Activated CD4-positive, alpha-beta memory T cell treated with anti-CD3 and anti-CD28 coated beads for 36 hours (primary cell): ENCODE results near the gene SARDH. TPM values are rescaled to one million over a fixed set of nuclear protein-coding genes. Genes with fewer than 3 reads are reported as not detected.

Experiments
- CTCF ChIA-PET: fragments of 350-600 bp; sonication (Branson Sonifier 250); formaldehyde crosslinking; loops from one replicate; lab custom pipeline; 2021; ENCODE audit warnings: antibody characterized with exemption, inconsistent platforms; lab: Charles Lee
- POLR2A ChIA-PET: fragments of 350-600 bp; sonication (Branson Sonifier 250); formaldehyde crosslinking; loops from one replicate; lab custom pipeline; 2021; ENCODE audit warnings: antibody characterized with exemption; lab: Charles Lee
- DNase-seq: peaks from one replicate; pipeline ENCODE4 v3.0.0-alpha.2; 2020
- H3K27ac Mint-ChIP-seq: one replicate; pipeline ENCODE4 v1.8.0; 2021; ENCODE audit warnings: mixed read lengths
- H3K27me3 Mint-ChIP-seq: one replicate; pipeline ENCODE4 v1.8.0; 2021; ENCODE audit warnings: mixed read lengths
- H3K36me3 Mint-ChIP-seq: one replicate; pipeline ENCODE4 v1.8.0; 2021; ENCODE audit warnings: mixed read lengths
- H3K4me1 Mint-ChIP-seq: one replicate; pipeline ENCODE4 v1.8.0; 2021; ENCODE audit warnings: low read depth, mixed read lengths
- H3K4me3 Mint-ChIP-seq: one replicate; pipeline ENCODE4 v1.8.0; 2021; ENCODE audit warnings: mild to moderate bottlenecking, mixed read lengths
- H3K9me3 Mint-ChIP-seq: one replicate; pipeline ENCODE4 v1.8.0; 2021; ENCODE audit warnings: mixed read lengths
- intact Hi-C: fragments of 100-400 bp; cut with micrococcal nuclease; formaldehyde crosslinking; loops from one replicate; pipeline ENCODE4 v1.15.1; 2023
- total RNA-seq, 2 experiments: library from RNA; stranded (reverse); gene quantifications; one replicate each; pipeline ENCODE4 v1.2.3, GENCODE V29; 2021

Gene SARDH
- total RNA-seq, 2 experiments from 2014 or later = 6.5 to 6.6 TPM

- Mint-ChIP-seq H3K36me3 (no peaks in the 10 kb centered on the region), H3K4me3 (no peak overlapping the region), H3K27ac (no peak overlapping the region), H3K4me1 (peaks cover 5% of the 10 kb centered on the region), H3K9me3 (no peaks in the 10 kb centered on the region), H3K27me3 (peaks cover 7% of the 10 kb centered on the region)
- intact Hi-C loops = no loop called here
- ChIA-PET POLR2A (no interaction called here), CTCF (interaction anchor here (0.8 to 1.3 kb wide), 5 partner anchors 13 to 125 kb away, joined by 3 to 4 read pairs (median 3); no protein-coding TSS in a partner anchor)
- DNase-seq = no peak
These were observed 23.4 kb downstream of the SARDH start for GRCh38 chr9:133714606-133715294.

DNA sequence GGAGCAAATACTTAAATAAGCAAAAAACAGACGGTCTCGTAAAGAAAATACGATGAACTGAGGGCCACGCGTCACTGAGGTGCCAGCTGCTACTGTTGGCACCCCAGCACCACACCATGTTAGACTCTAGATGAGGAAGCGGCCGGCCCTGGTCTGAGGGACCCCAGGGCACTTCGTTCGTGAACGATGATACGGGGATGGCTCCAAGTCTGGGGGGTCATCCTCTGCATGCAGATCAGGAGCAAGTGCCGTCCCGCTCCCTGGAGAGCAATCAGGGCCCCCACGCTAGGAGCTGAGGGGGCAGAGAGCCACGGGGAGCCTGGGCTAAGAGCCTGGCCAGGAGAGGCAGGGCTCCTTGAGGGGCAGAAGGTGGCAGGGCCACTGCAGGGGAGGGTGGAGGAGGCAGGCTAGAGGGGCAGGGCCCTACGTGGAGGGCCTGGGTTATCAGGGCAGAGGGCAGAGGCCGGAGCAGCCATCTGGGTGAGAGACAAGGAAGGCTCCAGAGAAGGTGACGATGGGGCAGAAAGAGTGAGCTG is 24.1 kb downstream of the SARDH start:
- intact Hi-C loops = no loop called here
- H3K27me3 Mint-ChIP-seq = peaks cover 5% of the 10 kb centered on the region
- CTCF ChIA-PET = interaction anchor here (1.3 kb wide), 3 partner anchors 12 to 124 kb away, joined by 3 to 4 read pairs (median 3); no protein-coding TSS in a partner anchor
- DNase-seq = no peak
- H3K27ac Mint-ChIP-seq = no peak overlapping the region
- no peaks in the 10 kb centered on the region for H3K9me3 Mint-ChIP-seq
- H3K4me1 Mint-ChIP-seq = peaks cover 13% of the 10 kb centered on the region
- POLR2A ChIA-PET = no interaction called here
- H3K36me3 Mint-ChIP-seq = no peaks in the 10 kb centered on the region
- no peak overlapping the region for H3K4me3 Mint-ChIP-seq

GRCh38 chr9:133713150-133713959 is 24.8 kb downstream of the SARDH start:
- DNase-seq = no peak
- peaks cover 5% of the 10 kb centered on the region for H3K27me3 Mint-ChIP-seq
- H3K36me3 Mint-ChIP-seq = no peaks in the 10 kb centered on the region
- POLR2A ChIA-PET = no interaction called here
- no peak overlapping the region for H3K27ac Mint-ChIP-seq
- CTCF ChIA-PET = interaction anchor here (1.1 kb wide), 1 partner anchor 14 kb away, joined by 4 read pairs; no protein-coding TSS in a partner anchor
- intact Hi-C loops = no loop called here
- H3K4me1 Mint-ChIP-seq = peaks cover 15% of the 10 kb centered on the region
- H3K4me3 Mint-ChIP-seq = no peak overlapping the region
- H3K9me3 Mint-ChIP-seq = no peaks in the 10 kb centered on the region

DNA sequence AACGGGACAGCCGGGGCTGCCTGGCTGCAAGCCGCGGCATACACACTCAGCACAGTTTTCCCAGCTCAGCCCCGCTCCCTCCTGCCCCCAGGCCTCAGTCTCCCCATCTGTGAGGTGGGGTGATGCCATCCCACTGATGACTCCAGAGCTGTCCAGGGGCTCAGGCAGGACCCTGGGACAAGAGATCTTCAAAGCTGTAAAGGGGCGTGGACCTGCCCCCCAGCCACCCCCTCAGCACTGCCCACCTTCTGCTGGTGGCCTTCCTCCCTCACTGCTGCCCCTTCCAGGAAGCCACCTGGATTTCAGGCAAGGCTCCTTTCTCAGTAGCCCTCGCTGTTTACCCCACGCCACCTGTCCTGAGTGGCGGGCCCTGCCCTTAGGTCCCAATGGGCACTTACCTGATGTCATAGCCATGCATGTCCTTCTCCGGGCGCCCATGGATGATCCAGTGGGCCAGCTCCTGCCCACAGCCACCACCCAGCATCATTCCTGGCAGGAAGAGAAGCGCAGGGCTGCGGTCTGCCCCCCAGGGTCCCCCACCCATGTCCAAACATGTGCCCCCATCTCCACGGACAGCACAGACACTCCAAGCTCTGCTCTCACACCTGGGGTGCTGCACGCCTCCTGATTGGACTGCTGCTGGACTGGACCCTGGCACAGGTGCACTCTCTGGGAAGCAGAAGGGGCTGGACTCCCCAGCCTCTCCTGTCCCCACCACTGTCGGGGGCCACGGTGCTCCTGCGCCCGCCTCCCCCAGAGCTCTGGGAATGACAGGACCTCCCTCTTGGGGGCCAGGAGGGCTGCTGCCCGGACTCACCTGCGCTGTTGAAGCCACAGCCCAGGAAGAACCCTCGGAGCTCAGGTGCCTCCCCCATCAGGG is 25.7 kb downstream of the SARDH start:
- ChIA-PET CTCF (interaction anchor here (0.9 to 1.1 kb wide), 2 partner anchors 14 to 115 kb away, joined by 3 to 4 read pairs; no protein-coding TSS in a partner anchor), POLR2A (no interaction called here)
- H3K36me3 Mint-ChIP-seq = no peaks in the 10 kb centered on the region
- H3K27me3 Mint-ChIP-seq = peaks cover 2% of the 10 kb centered on the region
- H3K9me3 Mint-ChIP-seq = no peaks in the 10 kb centered on the region
- no peak for DNase-seq
- H3K4me1 Mint-ChIP-seq = peaks cover 15% of the 10 kb centered on the region
- no peak overlapping the region for H3K27ac Mint-ChIP-seq
- intact Hi-C loops = no loop called here
- no peak overlapping the region for H3K4me3 Mint-ChIP-seq

GRCh38 chr9:133711428-133712220 is 26.5 kb downstream of the SARDH start:
- no peaks in the 10 kb centered on the region for H3K36me3 Mint-ChIP-seq
- intact Hi-C loops = no loop called here
- H3K4me3 Mint-ChIP-seq = no peak overlapping the region
- peaks cover 2% of the 10 kb centered on the region for H3K27me3 Mint-ChIP-seq
- DNase-seq = no peak
- CTCF ChIA-PET = interaction anchor here (0.9 kb wide), 1 partner anchor 115 kb away, joined by 3 read pairs; no protein-coding TSS in a partner anchor
- POLR2A ChIA-PET = interaction anchor here (1.1 kb wide), 1 partner anchor 10 kb away, joined by 3 read pairs; no protein-coding TSS in a partner anchor
- no peak overlapping the region for H3K27ac Mint-ChIP-seq
- peaks cover 19% of the 10 kb centered on the region for H3K4me1 Mint-ChIP-seq
- H3K9me3 Mint-ChIP-seq = no peaks in the 10 kb centered on the region

- DNase-seq = no peak
- Mint-ChIP-seq H3K9me3 (no peaks in the 10 kb centered on the region), H3K4me3 (no peak overlapping the region), H3K27me3 (peaks cover 2% of the 10 kb centered on the region), H3K36me3 (no peaks in the 10 kb centered on the region), H3K27ac (no peak overlapping the region), H3K4me1 (peaks cover 23% of the 10 kb centered on the region)
- POLR2A ChIA-PET = interaction anchor here (1.1 kb wide), 1 partner anchor 9 kb away, joined by 3 read pairs; no protein-coding TSS in a partner anchor
- CTCF ChIA-PET = no interaction called here
- intact Hi-C loops = no loop called here
These were observed 27.3 kb downstream of the SARDH start for GRCh38 chr9:133710661-133711427.

DNA sequence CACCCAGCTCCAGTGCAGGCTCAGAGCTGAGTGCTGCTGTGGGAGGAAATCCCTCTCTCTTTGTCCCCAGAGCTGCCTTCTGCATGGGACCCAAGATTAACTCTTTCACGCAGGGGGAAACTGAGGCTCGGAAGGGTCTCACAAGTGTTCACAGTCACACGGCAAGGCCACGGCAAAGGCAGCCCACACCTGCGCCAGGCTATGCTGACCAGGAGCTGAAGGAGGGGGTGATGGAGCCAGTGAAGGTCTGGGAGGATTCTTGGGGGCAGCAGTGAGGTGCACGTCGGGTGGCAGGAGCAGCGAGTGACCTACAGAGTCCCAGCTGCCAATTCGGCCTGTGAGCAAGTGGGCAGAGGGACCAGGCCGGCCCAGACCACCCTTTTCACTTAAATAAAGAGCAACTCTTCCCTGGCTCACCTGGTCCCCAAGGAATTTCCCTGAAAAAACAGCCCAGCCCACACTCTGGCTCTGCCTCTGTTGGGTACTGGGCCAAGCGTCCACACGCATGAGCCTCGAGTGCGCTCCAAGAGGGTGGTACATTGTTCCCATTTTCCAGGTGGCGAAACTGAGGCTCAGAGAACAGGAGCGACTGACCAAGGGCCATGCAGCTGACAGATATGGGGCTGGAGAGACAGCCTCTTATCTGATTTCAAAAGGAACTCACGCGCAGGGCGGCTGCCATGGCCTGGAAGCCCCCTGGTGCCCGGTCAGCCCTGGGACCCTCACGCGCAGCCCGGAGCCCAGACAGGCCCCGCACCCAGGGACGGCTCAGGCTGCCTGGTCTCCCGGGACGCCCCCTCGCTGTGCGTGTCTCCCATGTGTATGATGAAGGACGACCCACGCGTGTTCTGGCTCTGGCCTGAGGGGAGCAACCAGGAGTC is 28.2 kb downstream of the SARDH start:
- no peak overlapping the region for H3K27ac Mint-ChIP-seq
- no peak overlapping the region for H3K4me3 Mint-ChIP-seq
- DNase-seq = no peak
- CTCF ChIA-PET = no interaction called here
- no peaks in the 10 kb centered on the region for H3K9me3 Mint-ChIP-seq
- intact Hi-C loops = no loop called here
- no peaks in the 10 kb centered on the region for H3K27me3 Mint-ChIP-seq
- H3K36me3 Mint-ChIP-seq = no peaks in the 10 kb centered on the region
- POLR2A ChIA-PET = no interaction called here
- H3K4me1 Mint-ChIP-seq = peaks cover 21% of the 10 kb centered on the region

- intact Hi-C loops = no loop called here
- H3K27ac Mint-ChIP-seq = peak overlapping the region; percentile 14
- ChIA-PET POLR2A (no interaction called here), CTCF (no interaction called here)
- no peaks in the 10 kb centered on the region for H3K27me3 Mint-ChIP-seq
- H3K4me1 Mint-ChIP-seq = peaks cover 21% of the 10 kb centered on the region
- peak; percentile 62 for DNase-seq
- H3K9me3 Mint-ChIP-seq = no peaks in the 10 kb centered on the region
- H3K4me3 Mint-ChIP-seq = no peak overlapping the region
- no peaks in the 10 kb centered on the region for H3K36me3 Mint-ChIP-seq
These were observed 29.0 kb downstream of the SARDH start for GRCh38 chr9:133709015-133709611.

DNA sequence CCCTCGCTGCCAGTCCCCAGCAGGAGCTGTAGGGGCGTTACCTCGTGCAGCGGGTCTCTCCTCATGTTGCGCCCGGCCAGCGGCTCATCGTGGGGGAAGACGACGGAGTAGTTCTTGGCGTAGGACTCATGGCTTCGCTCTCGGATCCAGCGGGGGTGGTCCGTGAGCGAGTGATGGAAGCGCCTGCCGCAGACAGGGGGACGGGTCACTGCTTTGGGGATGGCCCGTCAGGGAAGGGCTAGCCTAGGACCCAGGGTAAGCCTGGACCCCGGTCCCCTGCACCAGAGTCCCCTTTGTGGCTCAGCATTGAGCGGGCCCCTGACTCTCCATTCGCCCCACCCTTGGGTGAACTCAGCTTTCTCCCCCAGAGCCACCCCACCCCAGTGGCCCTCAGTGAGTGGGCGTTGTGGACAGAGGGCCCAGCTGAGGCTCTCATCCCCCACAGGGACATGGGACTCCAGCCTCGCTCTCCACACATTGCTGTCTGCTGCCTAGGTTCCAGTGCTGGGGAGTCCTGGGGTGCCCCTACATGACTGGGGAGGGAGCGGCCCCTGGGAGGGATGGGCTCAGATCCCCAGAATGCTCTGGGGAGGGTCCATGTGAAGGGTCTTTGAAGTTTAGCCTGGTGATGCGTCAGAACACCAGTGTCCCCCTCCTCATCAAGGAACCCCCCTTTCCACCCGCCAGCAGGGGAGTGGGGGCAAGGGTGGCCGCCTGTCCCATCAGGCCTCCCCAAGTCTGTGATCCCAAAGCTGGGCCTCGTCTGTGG is 29.7 kb downstream of the SARDH start:
- H3K4me1 Mint-ChIP-seq = peaks cover 21% of the 10 kb centered on the region
- POLR2A ChIA-PET = no interaction called here
- no peaks in the 10 kb centered on the region for H3K9me3 Mint-ChIP-seq
- DNase-seq = no peak
- no peaks in the 10 kb centered on the region for H3K36me3 Mint-ChIP-seq
- no peak overlapping the region for H3K27ac Mint-ChIP-seq
- CTCF ChIA-PET = no interaction called here
- no peaks in the 10 kb centered on the region for H3K27me3 Mint-ChIP-seq
- intact Hi-C loops = no loop called here
- no peak overlapping the region for H3K4me3 Mint-ChIP-seq
